GM12873 (cell line): ENCODE data around the gene CLCN2.

ENCODE experiments used
- TF ChIP-seq, protein P1 (sequence below): IDR thresholded peaks from 2 replicates; pipeline ENCODE4 v1.5.1; 2012; ENCODE audit warnings: low read depth, mild to moderate bottlenecking, moderate library complexity, low read length, control low read depth; ENCODE audit not compliant: insufficient read depth; ENCODE audit errors: missing control alignments

Gene CLCN2

DNA sequence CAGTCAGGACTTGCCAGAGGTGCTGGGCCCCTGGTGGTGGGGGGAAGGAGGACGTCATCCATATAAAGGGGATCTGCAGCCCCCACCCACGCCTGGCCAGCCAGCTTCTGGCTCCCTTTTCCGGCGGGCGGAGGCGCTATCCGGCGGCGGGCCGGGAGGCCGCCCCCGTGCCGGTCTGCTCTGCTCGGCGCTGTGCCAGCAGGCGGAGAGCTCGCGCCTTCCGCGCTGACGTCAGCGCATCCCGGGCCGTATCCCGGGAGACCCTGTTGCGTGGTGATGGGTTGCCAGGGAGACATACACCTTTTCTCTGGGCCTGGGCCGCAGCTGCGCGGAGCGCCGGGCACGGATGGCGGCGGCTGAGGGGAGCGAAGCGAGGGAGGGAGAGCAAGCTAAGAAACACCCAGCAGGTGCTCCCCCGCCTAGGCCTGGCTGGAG is 22.9 kb downstream of the CLCN2 start:
- TF ChIP-seq, protein P1, sequence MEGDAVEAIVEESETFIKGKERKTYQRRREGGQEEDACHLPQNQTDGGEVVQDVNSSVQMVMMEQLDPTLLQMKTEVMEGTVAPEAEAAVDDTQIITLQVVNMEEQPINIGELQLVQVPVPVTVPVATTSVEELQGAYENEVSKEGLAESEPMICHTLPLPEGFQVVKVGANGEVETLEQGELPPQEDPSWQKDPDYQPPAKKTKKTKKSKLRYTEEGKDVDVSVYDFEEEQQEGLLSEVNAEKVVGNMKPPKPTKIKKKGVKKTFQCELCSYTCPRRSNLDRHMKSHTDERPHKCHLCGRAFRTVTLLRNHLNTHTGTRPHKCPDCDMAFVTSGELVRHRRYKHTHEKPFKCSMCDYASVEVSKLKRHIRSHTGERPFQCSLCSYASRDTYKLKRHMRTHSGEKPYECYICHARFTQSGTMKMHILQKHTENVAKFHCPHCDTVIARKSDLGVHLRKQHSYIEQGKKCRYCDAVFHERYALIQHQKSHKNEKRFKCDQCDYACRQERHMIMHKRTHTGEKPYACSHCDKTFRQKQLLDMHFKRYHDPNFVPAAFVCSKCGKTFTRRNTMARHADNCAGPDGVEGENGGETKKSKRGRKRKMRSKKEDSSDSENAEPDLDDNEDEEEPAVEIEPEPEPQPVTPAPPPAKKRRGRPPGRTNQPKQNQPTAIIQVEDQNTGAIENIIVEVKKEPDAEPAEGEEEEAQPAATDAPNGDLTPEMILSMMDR = peak; percentile 10

DNA sequence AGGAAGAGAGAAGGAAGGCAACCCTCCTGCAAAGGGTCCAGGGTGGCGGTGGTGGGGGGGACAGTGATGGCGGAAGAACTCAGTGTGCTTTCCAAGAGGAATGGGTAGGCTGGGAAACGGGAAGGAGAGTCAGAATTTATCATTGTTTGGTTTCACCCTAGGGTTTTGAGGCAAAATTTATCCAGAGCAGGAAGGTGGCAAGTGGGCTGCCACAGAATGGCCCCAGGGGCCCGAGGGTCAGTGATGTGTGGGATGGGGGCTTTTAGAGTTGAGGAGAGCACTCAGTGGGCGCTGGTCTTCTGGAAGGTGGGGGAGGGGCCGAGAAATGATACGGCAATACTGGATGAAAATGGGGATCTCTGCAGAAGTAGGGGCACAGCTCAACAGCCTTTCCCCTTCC is 23.4 kb downstream of the CLCN2 start:
- TF ChIP-seq, protein P1 = no peak

DNA sequence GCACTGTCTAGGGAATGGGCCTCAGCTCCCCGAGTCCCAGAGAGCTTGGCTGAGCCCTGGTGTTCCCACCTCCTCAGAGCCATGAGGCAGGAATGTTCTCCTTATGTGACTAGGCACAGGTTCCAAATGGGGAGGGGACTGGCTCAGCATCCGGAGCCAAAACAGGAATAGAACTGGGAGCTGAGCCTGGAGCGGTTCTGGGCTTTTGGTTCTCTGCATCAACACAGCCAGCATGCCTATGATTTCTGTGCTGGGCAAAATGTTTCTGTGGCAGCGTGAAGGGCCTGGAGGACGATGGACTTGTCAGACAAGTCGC is 24.0 kb downstream of the CLCN2 start, which contains the start of gene FAM131A:
TSS of gene FAM131A (plus strand) at position 202 of the 316 bp plus-strand sequence. CDS start at position 233, 31 bp downstream.
- TF ChIP-seq, protein P1 = no peak

DNA sequence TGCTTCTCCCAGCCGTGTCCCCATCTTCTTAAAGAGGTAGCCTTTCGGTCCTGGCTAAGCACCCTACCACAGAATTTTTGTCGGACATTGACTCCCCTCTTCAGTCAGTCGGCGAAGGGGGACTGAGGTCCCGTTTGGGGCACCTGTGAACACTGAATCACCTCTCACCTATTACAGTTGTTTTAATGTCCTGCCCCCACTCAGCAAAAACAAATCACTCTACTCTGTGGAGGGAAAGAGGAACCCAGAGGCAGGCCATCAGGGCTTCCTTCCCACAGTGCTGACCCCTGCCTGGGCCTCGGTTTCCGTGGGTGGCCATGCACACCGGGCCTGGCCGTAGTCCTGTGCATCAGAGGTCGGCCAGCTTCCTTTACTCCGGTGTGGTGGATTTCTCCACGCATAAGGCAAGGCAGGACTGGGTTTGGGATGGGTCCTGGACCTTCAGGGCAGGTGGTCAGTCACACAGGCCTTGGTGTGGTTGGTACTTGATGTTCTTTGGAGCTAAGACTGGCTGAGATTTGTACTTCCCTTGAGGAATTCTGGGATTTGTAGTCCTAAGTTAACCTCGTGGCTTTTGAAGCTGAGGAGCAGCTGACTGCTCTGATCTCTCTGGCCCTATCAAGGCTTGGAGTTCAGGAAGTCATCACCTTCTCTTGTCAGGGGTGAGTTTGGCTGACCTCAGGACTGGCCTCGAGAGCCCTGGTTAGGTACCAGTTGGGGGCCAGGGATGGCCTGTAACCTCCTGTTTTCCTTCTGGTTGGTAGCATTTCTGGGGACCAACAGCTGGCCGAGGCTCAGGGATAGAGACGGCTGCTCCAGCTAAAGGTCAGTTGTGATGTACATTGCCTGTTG is 24.6 kb downstream of the CLCN2 start:
- TF ChIP-seq, protein P1 = no peak

DNA sequence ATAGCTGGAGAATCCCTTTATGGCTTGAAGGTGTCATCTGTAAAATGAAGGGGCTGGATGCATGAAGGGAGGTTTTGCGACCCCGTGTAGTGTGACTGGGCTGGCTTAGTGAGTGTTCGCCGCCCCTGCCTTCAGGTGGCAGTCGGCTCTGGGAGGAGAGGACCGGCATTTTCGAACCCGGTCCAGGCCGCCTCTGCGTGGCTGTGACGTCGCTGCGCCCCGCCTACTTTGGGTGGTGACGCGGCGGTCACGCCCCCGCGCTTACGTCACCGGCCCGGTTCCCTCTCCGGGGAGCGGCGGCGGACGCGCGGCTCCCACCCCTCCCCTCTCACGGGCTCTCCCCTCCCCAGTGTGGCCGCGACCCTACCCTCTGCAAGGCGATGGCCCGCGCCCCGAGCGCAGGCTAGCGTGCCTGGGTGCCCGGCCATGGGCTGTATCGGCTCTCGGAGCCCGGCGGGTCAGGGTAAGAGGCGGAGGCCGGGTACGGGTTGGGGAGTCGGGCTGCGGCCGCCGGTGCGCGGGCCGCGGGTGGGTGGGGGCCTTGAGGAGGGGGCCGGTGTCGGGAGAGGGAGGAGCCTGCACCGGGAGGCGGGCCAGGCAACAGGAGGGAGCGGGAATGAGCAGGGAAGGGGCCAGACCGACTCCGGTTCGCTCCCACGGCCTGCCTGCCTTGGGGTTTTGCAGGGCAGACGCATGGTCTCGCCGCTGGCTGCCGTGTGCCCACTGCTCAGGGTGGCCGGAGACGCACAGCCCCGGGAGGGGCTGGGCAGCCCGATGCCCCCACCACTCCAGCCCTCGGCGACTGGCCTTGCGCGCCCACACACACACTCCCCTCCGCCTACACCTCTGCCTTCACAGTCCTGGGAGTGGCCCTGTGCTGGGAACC is 25.5 kb downstream of the CLCN2 start:
- TF ChIP-seq, protein P1 = no peak

DNA sequence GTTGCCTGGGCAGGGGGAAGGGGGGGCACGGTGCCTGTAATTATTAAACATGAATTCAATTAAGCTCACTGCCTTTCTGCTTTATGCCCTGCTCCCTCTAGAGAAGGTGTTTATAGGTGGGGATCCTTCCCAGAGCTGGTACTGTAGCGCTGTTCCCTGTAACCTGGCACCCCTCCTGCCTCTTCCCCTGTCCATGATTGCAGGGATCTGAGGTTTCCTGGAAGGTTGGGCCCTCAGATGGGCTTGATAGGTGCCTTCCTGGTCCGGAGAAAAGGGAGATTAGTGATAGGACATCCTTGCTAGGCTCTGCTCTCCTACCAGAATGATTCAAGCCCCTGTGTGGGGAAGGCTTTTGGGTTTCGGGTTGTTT is 26.1 kb downstream of the CLCN2 start:
- TF ChIP-seq, protein P1 = no peak
